MM.1S (cell line): ENCODE results near the gene MYOG.

Experiments
- DNase-seq: peaks from one replicate; pipeline ENCODE4 v3.0.0-alpha.2; 2015
- H2AFZ ChIP-seq: fragments of 300-600 bp; sonication (generic); 2 replicates; pipeline ENCODE4 v1.6.0; 2016; ENCODE audit warnings: antibody characterized with exemption, low read length
- H3F3A ChIP-seq: fragments of 300-600 bp; sonication (generic); 2 replicates; pipeline ENCODE4 v1.6.1; 2016; ENCODE audit warnings: mild to moderate bottlenecking, antibody characterized with exemption, low read length, moderate library complexity, mixed read lengths; ENCODE audit not compliant: insufficient read depth
- H3K27ac ChIP-seq: fragments of 300-600 bp; sonication (generic); 2 replicates; pipeline ENCODE4 v1.5.1; 2016; ENCODE audit warnings: mild to moderate bottlenecking, low read length
- H3K27me3 ChIP-seq: fragments of 300-600 bp; sonication (generic); replicated peaks from 2 replicates; pipeline ENCODE4 v1.6.0; 2016; ENCODE audit warnings: low read length; ENCODE audit not compliant: insufficient read depth
- H3K36me3 ChIP-seq: fragments of 300-600 bp; sonication (generic); replicated peaks from 2 replicates; pipeline ENCODE4 v1.6.1; 2016; ENCODE audit warnings: mild to moderate bottlenecking, low read length, mixed read lengths; ENCODE audit not compliant: insufficient read depth
- H3K4me1 ChIP-seq: fragments of 300-600 bp; sonication (generic); 2 replicates; pipeline ENCODE4 v1.6.1; 2016; ENCODE audit warnings: low read length, mixed read lengths
- H3K4me2 ChIP-seq: fragments of 300-600 bp; sonication (generic); 2 replicates; pipeline ENCODE4 v1.6.0; 2016; ENCODE audit warnings: low read depth, low read length
- H3K4me3 ChIP-seq: fragments of 300-600 bp; sonication (generic); 2 replicates; pipeline ENCODE4 v1.5.1; 2016; ENCODE audit warnings: low read length, mixed read lengths
- H3K79me2 ChIP-seq: fragments of 300-600 bp; sonication (generic); 2 replicates; pipeline ENCODE4 v1.6.1; 2016; ENCODE audit warnings: mixed run types, low read length, mixed read lengths
- H3K9ac ChIP-seq: fragments of 300-600 bp; sonication (generic); 2 replicates; pipeline ENCODE4 v1.6.1; 2016; ENCODE audit warnings: low read length, mixed read lengths
- H3K9me2 ChIP-seq: fragments of 300-600 bp; sonication (generic); replicated peaks from 2 replicates; pipeline ENCODE4 v1.6.1; 2016; ENCODE audit warnings: mild to moderate bottlenecking, low read length, mixed read lengths; ENCODE audit not compliant: insufficient read depth
- H3K9me3 ChIP-seq: fragments of 300-600 bp; sonication (generic); replicated peaks from 2 replicates; pipeline ENCODE4 v1.6.1; 2016; ENCODE audit warnings: mild to moderate bottlenecking, low read length, mixed read lengths; ENCODE audit not compliant: insufficient read depth
- H4K20me1 ChIP-seq: fragments of 300-600 bp; sonication (generic); 2 replicates; pipeline ENCODE4 v1.6.1; 2016; ENCODE audit warnings: mild to moderate bottlenecking, low read length, moderate library complexity, mixed read lengths; ENCODE audit not compliant: insufficient read depth
- CTCF ChIP-seq: fragments of 300-600 bp; sonication (generic); IDR thresholded peaks from 2 replicates; pipeline ENCODE4 v1.5.1; 2016; ENCODE audit warnings: antibody characterized with exemption, low read length, mixed read lengths
- EZH2 ChIP-seq: fragments of 300-600 bp; sonication (generic); optimal IDR thresholded peaks from 2 replicates; pipeline ENCODE3; 2017; ENCODE audit warnings: low read depth, mild to moderate bottlenecking, antibody characterized with exemption, low read length, mixed read lengths
- EZH2phosphoT487 ChIP-seq: fragments of 300-600 bp; sonication (generic); IDR thresholded peaks from 2 replicates; pipeline ENCODE4 v1.6.1; 2018; ENCODE audit warnings: antibody characterized with exemption, low read length

MYOG gene

GRCh38 chr1:203085528-203086406 lies at the start of gene MYOG:
MYOG (minus strand) TSS chr1:203086012; CDS start chr1:203085961, 51 bp downstream.
- H3K9me2 ChIP-seq = no peaks in the 10 kb centered on the region
- no peak for DNase-seq

GRCh38 chr1:203133970-203134725 lies 48.3 kb upstream of the MYOG start:
- H3K4me1 ChIP-seq = no peaks in the 10 kb centered on the region
- no peaks in the 10 kb centered on the region for H3F3A ChIP-seq
- no peak overlapping the region for H3K4me3 ChIP-seq
- no peak overlapping the region for H3K9ac ChIP-seq
- no peak overlapping the region for H3K27ac ChIP-seq
- no peaks in the 10 kb centered on the region for H3K9me2 ChIP-seq
- H2AFZ ChIP-seq = no peak overlapping the region
- no peaks in the 10 kb centered on the region for H3K9me3 ChIP-seq
- no peak for TF ChIP-seq EZH2phosphoT487
- no peak for TF ChIP-seq EZH2
- TF ChIP-seq CTCF = no peak
- H3K36me3 ChIP-seq = no peaks in the 10 kb centered on the region
- H3K79me2 ChIP-seq = no peaks in the 10 kb centered on the region
- DNase-seq = no peak
- no peak overlapping the region for H3K4me2 ChIP-seq
- no peaks in the 10 kb centered on the region for H4K20me1 ChIP-seq
- H3K27me3 ChIP-seq = peaks cover 2% of the 10 kb centered on the region; the same call in 1 of the 2 replicates

More at GRCh38 chr1:203085528-203086406, at the start of gene MYOG:
- Histone ChIP-seq H3K27me3 (no peaks in the 10 kb centered on the region; the same call in 1 of the 2 replicates), H3F3A (no peaks in the 10 kb centered on the region), H2AFZ (no peak within 1 kb of the TSS), H3K4me1 (no peaks in the 10 kb centered on the region), H3K9me3 (no peaks in the 10 kb centered on the region), H4K20me1 (no peaks in the 10 kb centered on the region), H3K4me3 (no peak within 1 kb of the TSS), H3K9ac (no peak within 1 kb of the TSS), H3K36me3 (no peaks in the 10 kb centered on the region), H3K4me2 (no peak within 1 kb of the TSS), H3K79me2 (no peaks in the 10 kb centered on the region), H3K27ac (no peak within 1 kb of the TSS)
- TF ChIP-seq EZH2phosphoT487 (no peak), CTCF (no peak), EZH2 (no peak)

GRCh38 chr1:203131548-203132200 lies 45.9 kb upstream of the MYOG start:
- H3K36me3 ChIP-seq = no peaks in the 10 kb centered on the region
- H3K27ac ChIP-seq = no peak overlapping the region
- H4K20me1 ChIP-seq = no peaks in the 10 kb centered on the region
- H3K9ac ChIP-seq = no peak overlapping the region
- H3K4me3 ChIP-seq = no peak overlapping the region
- H3F3A ChIP-seq = no peaks in the 10 kb centered on the region
- H3K9me3 ChIP-seq = no peaks in the 10 kb centered on the region
- H2AFZ ChIP-seq = no peak overlapping the region
- H3K4me2 ChIP-seq = no peak overlapping the region
- no peaks in the 10 kb centered on the region for H3K9me2 ChIP-seq
- peaks cover 27% of the 10 kb centered on the region for H3K27me3 ChIP-seq
- no peaks in the 10 kb centered on the region for H3K79me2 ChIP-seq
- DNase-seq = no peak
- TF ChIP-seq EZH2phosphoT487 (no peak), EZH2 (no peak)
- H3K4me1 ChIP-seq = peaks cover 16% of the 10 kb centered on the region; the same call in 1 of the 2 replicates
